ENCODE measurements around the gene RMP24.

Gene RMP24

DNA sequence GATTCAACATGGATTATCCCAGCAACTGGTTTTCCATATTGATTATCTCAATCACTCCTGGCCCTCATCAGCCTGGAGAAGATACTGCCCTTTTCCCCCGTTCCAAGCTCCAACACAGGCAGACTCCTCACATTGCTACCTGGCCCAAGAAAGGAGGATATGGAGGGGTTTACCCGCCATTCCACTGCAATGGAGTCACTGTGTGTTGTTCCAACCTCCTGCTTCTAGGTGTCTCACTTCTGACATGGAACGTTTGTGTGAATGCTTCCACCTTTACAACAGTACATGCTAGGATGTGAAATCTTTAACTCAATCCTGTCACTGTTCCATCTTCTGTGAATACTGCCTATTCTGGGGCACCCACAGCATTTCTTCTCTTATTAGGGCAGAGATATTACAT lies 36.7 kb downstream of the RMP24 start:
- TF ChIP-seq, protein P1, sequence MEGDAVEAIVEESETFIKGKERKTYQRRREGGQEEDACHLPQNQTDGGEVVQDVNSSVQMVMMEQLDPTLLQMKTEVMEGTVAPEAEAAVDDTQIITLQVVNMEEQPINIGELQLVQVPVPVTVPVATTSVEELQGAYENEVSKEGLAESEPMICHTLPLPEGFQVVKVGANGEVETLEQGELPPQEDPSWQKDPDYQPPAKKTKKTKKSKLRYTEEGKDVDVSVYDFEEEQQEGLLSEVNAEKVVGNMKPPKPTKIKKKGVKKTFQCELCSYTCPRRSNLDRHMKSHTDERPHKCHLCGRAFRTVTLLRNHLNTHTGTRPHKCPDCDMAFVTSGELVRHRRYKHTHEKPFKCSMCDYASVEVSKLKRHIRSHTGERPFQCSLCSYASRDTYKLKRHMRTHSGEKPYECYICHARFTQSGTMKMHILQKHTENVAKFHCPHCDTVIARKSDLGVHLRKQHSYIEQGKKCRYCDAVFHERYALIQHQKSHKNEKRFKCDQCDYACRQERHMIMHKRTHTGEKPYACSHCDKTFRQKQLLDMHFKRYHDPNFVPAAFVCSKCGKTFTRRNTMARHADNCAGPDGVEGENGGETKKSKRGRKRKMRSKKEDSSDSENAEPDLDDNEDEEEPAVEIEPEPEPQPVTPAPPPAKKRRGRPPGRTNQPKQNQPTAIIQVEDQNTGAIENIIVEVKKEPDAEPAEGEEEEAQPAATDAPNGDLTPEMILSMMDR (IDR thresholded peaks at IDR 0.05; ENCODE audit: low read length): no peak
- TF ChIP-seq EZH2 (IDR thresholded peaks at IDR 0.05; ENCODE audit: borderline replicate concordance, low read length): no peak
- no peaks in the 10 kb centered on the region for H3K36me3 ChIP-seq (ENCODE audit: insufficient read depth, low read length)
- no peaks in the 10 kb centered on the region for H3K4me1 ChIP-seq (ENCODE audit: insufficient read depth, low read length, severe bottlenecking)
- no peak overlapping the region for H2AFZ ChIP-seq (ENCODE audit: low read length)
- no peak overlapping the region for H3K4me2 ChIP-seq (ENCODE audit: low read length)
- no peak overlapping the region for H3K27ac ChIP-seq (ENCODE audit: low read depth, low read length, poor library complexity, severe bottlenecking)
- H3F3A ChIP-seq (ENCODE audit: insufficient read depth, low read length): no peaks in the 10 kb centered on the region
- no peak overlapping the region for H3K9ac ChIP-seq (ENCODE audit: low read length)
- H3K27me3 ChIP-seq (ENCODE audit: insufficient read depth, low read length): no peaks in the 10 kb centered on the region
- no peaks in the 10 kb centered on the region for H3K9me2 ChIP-seq (ENCODE audit: low read depth, low read length)
- H4K20me1 ChIP-seq (ENCODE audit: insufficient read depth, low read length): no peaks in the 10 kb centered on the region
- no peaks in the 10 kb centered on the region for H3K79me2 ChIP-seq (ENCODE audit: insufficient read depth, low read length)
- no peak overlapping the region for H3K4me3 ChIP-seq (ENCODE audit: low read depth, low read length, poor library complexity, severe bottlenecking)
- no peaks in the 10 kb centered on the region for H3K9me3 ChIP-seq (ENCODE audit: low read length)

GRCh38 chr18:36012891-36013290 lies 40.4 kb downstream of the RMP24 start:
- no peak for TF ChIP-seq EZH2 (IDR thresholded peaks at IDR 0.05; ENCODE audit: borderline replicate concordance, low read length)
- TF ChIP-seq, protein P1 (IDR thresholded peaks at IDR 0.05; ENCODE audit: low read length): no peak
- no peaks in the 10 kb centered on the region for H3K79me2 ChIP-seq (ENCODE audit: insufficient read depth, low read length)
- H3K4me2 ChIP-seq (ENCODE audit: low read length): no peak overlapping the region
- H3K27me3 ChIP-seq (ENCODE audit: insufficient read depth, low read length): no peaks in the 10 kb centered on the region
- H3K27ac ChIP-seq (ENCODE audit: low read depth, low read length, poor library complexity, severe bottlenecking): no peak overlapping the region
- no peaks in the 10 kb centered on the region for H3K36me3 ChIP-seq (ENCODE audit: insufficient read depth, low read length)
- H3K9me3 ChIP-seq (ENCODE audit: low read length): no peaks in the 10 kb centered on the region
- no peak overlapping the region for H3K9ac ChIP-seq (ENCODE audit: low read length)
- no peaks in the 10 kb centered on the region for H4K20me1 ChIP-seq (ENCODE audit: insufficient read depth, low read length)
- H3F3A ChIP-seq (ENCODE audit: insufficient read depth, low read length): no peaks in the 10 kb centered on the region
- H2AFZ ChIP-seq (ENCODE audit: low read length): no peak overlapping the region
- H3K4me3 ChIP-seq (ENCODE audit: low read depth, low read length, poor library complexity, severe bottlenecking): no peak overlapping the region
- no peaks in the 10 kb centered on the region for H3K9me2 ChIP-seq (ENCODE audit: low read depth, low read length)
- peaks cover 9% of the 10 kb centered on the region for H3K4me1 ChIP-seq (ENCODE audit: insufficient read depth, low read length, severe bottlenecking)

- 0 out of 2 replicates have a peak overlapping the region, but pooled peaks have one; percentile 30 for H3K4me2 ChIP-seq (ENCODE audit: low read length)
- peaks cover 9% of the 10 kb centered on the region for H3K4me1 ChIP-seq (ENCODE audit: insufficient read depth, low read length, severe bottlenecking)
- no peak for TF ChIP-seq EZH2 (IDR thresholded peaks at IDR 0.05; ENCODE audit: borderline replicate concordance, low read length)
- TF ChIP-seq, protein P1 (IDR thresholded peaks at IDR 0.05; ENCODE audit: low read length): no peak
- H3F3A ChIP-seq (ENCODE audit: insufficient read depth, low read length): no peaks in the 10 kb centered on the region
- no peaks in the 10 kb centered on the region for H3K79me2 ChIP-seq (ENCODE audit: insufficient read depth, low read length)
- H2AFZ ChIP-seq (ENCODE audit: low read length): no peak overlapping the region
- H4K20me1 ChIP-seq (ENCODE audit: insufficient read depth, low read length): no peaks in the 10 kb centered on the region
- no peaks in the 10 kb centered on the region for H3K36me3 ChIP-seq (ENCODE audit: insufficient read depth, low read length)
- H3K27me3 ChIP-seq (ENCODE audit: insufficient read depth, low read length): no peaks in the 10 kb centered on the region
- H3K4me3 ChIP-seq (ENCODE audit: low read depth, low read length, poor library complexity, severe bottlenecking): no peak overlapping the region
- H3K9me2 ChIP-seq (ENCODE audit: low read depth, low read length): no peaks in the 10 kb centered on the region
- H3K9ac ChIP-seq (ENCODE audit: low read length): no peak overlapping the region
- no peaks in the 10 kb centered on the region for H3K9me3 ChIP-seq (ENCODE audit: low read length)
- H3K27ac ChIP-seq (ENCODE audit: low read depth, low read length, poor library complexity, severe bottlenecking): no peak overlapping the region
These were observed 43.1 kb downstream of the RMP24 start for GRCh38 chr18:36015629-36016028.
